ENCODE results near the gene C5.
A peak's percentile ranks its signal among the peaks of the same experiment; 100 is the strongest.

C5 gene

GRCh38 chr9:120923620-120924328, 126.3 kb downstream of the C5 start:
- H3K27ac ChIP-seq = no peak overlapping the region

GRCh38 chr9:120922404-120923195, 127.5 kb downstream of the C5 start:
- H3K27ac ChIP-seq = peak overlapping the region; percentile 19; the same call in 1 of the 2 replicates
- TF ChIP-seq, protein P1, sequence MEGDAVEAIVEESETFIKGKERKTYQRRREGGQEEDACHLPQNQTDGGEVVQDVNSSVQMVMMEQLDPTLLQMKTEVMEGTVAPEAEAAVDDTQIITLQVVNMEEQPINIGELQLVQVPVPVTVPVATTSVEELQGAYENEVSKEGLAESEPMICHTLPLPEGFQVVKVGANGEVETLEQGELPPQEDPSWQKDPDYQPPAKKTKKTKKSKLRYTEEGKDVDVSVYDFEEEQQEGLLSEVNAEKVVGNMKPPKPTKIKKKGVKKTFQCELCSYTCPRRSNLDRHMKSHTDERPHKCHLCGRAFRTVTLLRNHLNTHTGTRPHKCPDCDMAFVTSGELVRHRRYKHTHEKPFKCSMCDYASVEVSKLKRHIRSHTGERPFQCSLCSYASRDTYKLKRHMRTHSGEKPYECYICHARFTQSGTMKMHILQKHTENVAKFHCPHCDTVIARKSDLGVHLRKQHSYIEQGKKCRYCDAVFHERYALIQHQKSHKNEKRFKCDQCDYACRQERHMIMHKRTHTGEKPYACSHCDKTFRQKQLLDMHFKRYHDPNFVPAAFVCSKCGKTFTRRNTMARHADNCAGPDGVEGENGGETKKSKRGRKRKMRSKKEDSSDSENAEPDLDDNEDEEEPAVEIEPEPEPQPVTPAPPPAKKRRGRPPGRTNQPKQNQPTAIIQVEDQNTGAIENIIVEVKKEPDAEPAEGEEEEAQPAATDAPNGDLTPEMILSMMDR (conservative IDR thresholded peaks at IDR 0.05) = no peak

More at GRCh38 chr9:120923620-120924328, 126.3 kb downstream of the C5 start:
- TF ChIP-seq, protein P1 (conservative IDR thresholded peaks at IDR 0.05) = no peak

DNA sequence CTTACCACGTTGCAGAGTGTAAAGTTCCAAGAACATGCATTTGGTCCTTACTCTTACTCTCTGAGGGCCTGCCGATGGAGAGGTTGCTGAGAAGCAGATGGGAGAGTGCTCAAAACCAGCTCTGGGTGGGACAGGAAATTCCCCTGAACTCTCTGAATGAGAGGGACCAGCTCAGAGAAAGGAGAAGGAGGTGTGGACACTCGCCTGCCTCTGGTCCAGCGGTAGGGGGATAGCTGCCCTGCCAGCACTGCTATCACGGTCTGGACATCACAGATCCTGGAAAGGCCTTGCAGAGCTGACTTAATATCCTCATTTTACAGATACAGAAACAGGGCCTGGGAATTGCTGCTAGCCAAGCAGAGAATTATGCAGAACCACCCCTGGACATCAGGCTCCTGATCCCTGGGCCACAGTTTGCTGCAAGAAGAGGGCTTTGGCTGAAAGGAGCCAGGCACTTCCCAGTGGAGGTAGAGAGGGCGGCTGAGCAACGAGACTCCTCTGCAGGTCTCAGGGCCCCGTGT, 128.4 kb downstream of the C5 start:
- H3K27ac ChIP-seq = peak overlapping the region; percentile 19; the same call in 1 of the 2 replicates
- TF ChIP-seq, protein P1 (conservative IDR thresholded peaks at IDR 0.05) = no peak

- TF ChIP-seq, protein P1 (conservative IDR thresholded peaks at IDR 0.05) = no peak
- H3K27ac ChIP-seq = peak overlapping the region; percentile 19; the same call in 1 of the 2 replicates
Measured at GRCh38 chr9:120920806-120921178, 129.3 kb downstream of the C5 start.

DNA sequence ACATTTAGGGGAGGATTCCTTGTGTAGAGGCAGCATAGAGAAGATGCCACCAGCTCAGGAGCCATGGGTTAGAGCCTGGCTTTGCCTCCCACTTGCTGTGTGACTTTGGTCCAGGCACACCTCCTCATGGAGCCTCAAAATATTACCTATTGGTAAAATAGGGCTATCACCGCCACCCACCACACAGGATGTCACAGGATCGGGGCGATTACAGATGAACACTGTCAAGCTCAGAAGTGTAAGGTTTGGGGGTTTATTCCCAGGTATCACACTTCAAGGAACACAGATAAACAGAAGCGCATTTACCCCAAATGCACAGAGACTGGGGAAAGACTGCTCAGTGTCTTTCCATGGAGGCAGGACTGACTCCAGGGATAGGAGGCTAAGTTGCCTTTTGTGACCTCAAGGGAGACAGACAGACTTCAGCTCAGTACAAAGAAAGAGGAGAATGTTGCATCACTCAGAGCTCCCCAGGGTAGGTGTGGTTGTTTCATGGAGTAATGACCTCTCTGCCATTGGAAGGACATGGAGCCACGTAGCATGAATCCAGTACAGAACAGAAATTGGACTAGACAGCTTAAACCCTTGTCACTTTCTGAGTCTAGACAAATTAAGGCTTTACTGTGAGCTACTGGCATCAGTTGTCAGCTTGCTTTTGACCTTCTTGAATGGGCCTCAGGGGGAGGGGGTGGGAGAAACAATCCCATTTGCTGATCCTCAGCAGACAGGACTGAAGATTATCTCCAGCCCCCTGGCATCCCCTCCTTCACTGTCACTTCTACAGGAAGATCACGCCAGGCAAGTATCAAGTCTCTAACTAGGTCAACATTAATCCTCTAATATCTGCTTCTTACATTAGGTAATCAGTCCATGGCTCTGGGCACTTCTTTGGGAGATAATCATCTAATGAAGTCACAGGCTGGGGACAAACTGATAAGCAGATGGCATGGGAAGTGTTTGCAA, 130.0 kb downstream of the C5 start:
- H3K27ac ChIP-seq = peak overlapping the region; percentile 19; the same call in 1 of the 2 replicates
- TF ChIP-seq, protein P1 (conservative IDR thresholded peaks at IDR 0.05) = no peak

DNA sequence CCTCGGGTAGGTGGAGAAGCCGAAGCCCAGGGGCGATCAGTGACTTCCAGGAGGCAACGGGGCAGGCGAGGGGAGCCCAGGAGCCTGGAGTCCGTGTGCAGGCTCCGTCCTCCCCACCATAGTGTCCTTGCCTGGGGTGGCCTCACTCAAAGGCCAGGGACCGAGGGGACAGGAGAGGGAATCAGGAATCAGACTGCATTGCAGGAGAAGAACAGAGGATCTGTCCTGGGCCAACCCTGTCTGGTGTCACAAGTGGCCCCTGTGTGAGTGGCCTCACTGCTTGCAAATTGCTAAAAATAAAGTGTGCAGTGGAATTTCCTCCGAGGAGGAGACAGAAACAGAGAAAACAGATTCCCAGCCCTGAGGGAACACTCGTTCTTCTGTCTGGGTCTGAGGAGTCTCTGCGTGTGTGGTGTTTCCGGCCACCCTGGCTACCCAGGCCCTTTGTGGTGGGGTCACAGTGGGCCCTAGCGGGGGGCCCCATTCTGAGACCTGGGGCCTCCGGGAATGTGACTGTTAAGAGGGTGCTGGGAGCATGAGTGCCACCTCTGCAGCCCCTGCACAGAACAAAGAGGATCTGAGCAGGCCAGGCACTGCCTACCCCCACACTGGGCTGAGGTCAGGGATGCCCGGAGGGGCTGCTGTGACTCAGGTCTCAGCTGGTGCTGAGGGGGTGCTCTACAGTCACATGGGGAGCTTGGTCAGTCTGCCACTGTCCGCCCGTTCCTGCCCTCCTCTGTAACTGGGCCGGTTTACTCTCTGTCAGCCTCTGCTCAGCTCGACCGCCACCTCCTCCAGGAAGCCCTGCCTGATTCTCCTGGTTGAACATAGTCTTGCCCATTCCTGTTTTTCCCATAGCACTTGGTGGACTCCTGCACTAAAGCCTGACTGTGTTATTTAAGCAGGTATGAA, 130.9 kb downstream of the C5 start:
- TF ChIP-seq, protein P1 (conservative IDR thresholded peaks at IDR 0.05) = no peak
- H3K27ac ChIP-seq = peak overlapping the region; percentile 19; the same call in 1 of the 2 replicates

Measured in VCaP (cell line).